IPS DF 6.9 (cell line): ENCODE results near the gene ENTHD1.

Experiments
- DNase-seq: peaks from one replicate; pipeline ENCODE4 v3.0.0-alpha.2; 2013; ENCODE audit warnings: low read depth, low spot score
- H3K27ac ChIP-seq: one replicate; pipeline ENCODE4 v1.5.1; 2013; ENCODE audit warnings: low read length, control low read depth
- H3K27me3 ChIP-seq: 2 replicates; pipeline ENCODE4 v1.6.1; 2013; ENCODE audit warnings: mild to moderate bottlenecking, low read length; ENCODE audit not compliant: control insufficient read depth, insufficient read depth
- H3K36me3 ChIP-seq: 2 replicates; pipeline ENCODE4 v1.6.1; 2013; ENCODE audit warnings: low read length; ENCODE audit not compliant: control insufficient read depth, insufficient read depth
- H3K4me1 ChIP-seq: 2 replicates; pipeline ENCODE4 v1.6.1; 2013; ENCODE audit warnings: low read length; ENCODE audit not compliant: control insufficient read depth, insufficient read depth
- H3K4me3 ChIP-seq: 2 replicates; pipeline ENCODE4 v1.5.1; 2013; ENCODE audit warnings: mild to moderate bottlenecking, low read length
- H3K9me3 ChIP-seq: 2 replicates; pipeline ENCODE4 v1.6.1; 2013; ENCODE audit warnings: low read length, inconsistent platforms; ENCODE audit not compliant: control insufficient read depth, insufficient read depth
- WGBS: extraction: QIAGEN DNeasy Blood & Tissue Kit; methylation state at CpG from one replicate; pipeline ENCODE4 v1.1.7; 2013; ENCODE audit warnings: mixed read lengths, missing lambda C conversion rate; ENCODE audit not compliant: insufficient read length, insufficient coverage; 5-methylcytosine and 5-hydroxymethylcytosine counted together

ENTHD1 gene

GRCh38 chr22:39706376-39707140 is 187.0 kb downstream of the ENTHD1 start:
- no peaks in the 10 kb centered on the region for H3K27me3 ChIP-seq
- H3K36me3 ChIP-seq, result no peaks in the 10 kb centered on the region
- no CpG with 5 or more reads among the region's 27 CpGs for WGBS
- H3K27ac ChIP-seq, result no peak overlapping the region
- no peak for DNase-seq
- no peaks in the 10 kb centered on the region for H3K9me3 ChIP-seq
- H3K4me3 ChIP-seq, result no peak overlapping the region
- H3K4me1 ChIP-seq, result peaks cover 2% of the 10 kb centered on the region; the same call in 1 of the 2 replicates

- H3K4me3 ChIP-seq, result no peak overlapping the region; the same call in 1 of the 2 replicates
- no peaks in the 10 kb centered on the region for H3K27me3 ChIP-seq
- H3K27ac ChIP-seq, result no peak overlapping the region
- H3K9me3 ChIP-seq, result no peaks in the 10 kb centered on the region
- H3K36me3 ChIP-seq, result no peaks in the 10 kb centered on the region
- DNase-seq, result no peak
- peaks cover 2% of the 10 kb centered on the region; the same call in 1 of the 2 replicates for H3K4me1 ChIP-seq
- no CpG with 5 or more reads among the region's 12 CpGs for WGBS
These were observed 188.2 kb downstream of the ENTHD1 start for GRCh38 chr22:39705386-39705785.

- peaks cover 2% of the 10 kb centered on the region; the same call in 1 of the 2 replicates for H3K4me1 ChIP-seq
These were observed 189.5 kb downstream of the ENTHD1 start for GRCh38 chr22:39703928-39704639.

GRCh38 chr22:39703091-39703490 is 190.5 kb downstream of the ENTHD1 start:
- Histone ChIP-seq H3K27ac (no peak overlapping the region), H3K9me3 (no peaks in the 10 kb centered on the region), H3K4me1 (peaks cover 2% of the 10 kb centered on the region; the same call in 1 of the 2 replicates), H3K36me3 (no peaks in the 10 kb centered on the region), H3K27me3 (no peaks in the 10 kb centered on the region), H3K4me3 (no peak overlapping the region)
- DNase-seq, result no peak
- no CpG with 5 or more reads among the region's 8 CpGs for WGBS

More at GRCh38 chr22:39703928-39704639, 189.5 kb downstream of the ENTHD1 start:
- no peaks in the 10 kb centered on the region for H3K36me3 ChIP-seq
- WGBS, result no CpG with 5 or more reads among the region's 17 CpGs
- H3K27me3 ChIP-seq, result no peaks in the 10 kb centered on the region
- no peak overlapping the region for H3K4me3 ChIP-seq
- no peak for DNase-seq
- no peaks in the 10 kb centered on the region for H3K9me3 ChIP-seq
- no peak overlapping the region for H3K27ac ChIP-seq

GRCh38 chr22:39700565-39700964 is 193.0 kb downstream of the ENTHD1 start:
- Histone ChIP-seq H3K4me3 (no peak overlapping the region), H3K9me3 (no peaks in the 10 kb centered on the region), H3K4me1 (no peaks in the 10 kb centered on the region), H3K27ac (no peak overlapping the region), H3K36me3 (no peaks in the 10 kb centered on the region), H3K27me3 (no peaks in the 10 kb centered on the region)
- WGBS, result no CpG with 5 or more reads among the region's 7 CpGs
- no peak for DNase-seq

GRCh38 chr22:39699631-39700360 is 193.8 kb downstream of the ENTHD1 start:
- Histone ChIP-seq H3K36me3 (no peaks in the 10 kb centered on the region), H3K4me3 (no peak overlapping the region), H3K4me1 (no peaks in the 10 kb centered on the region), H3K27me3 (no peaks in the 10 kb centered on the region), H3K27ac (no peak overlapping the region), H3K9me3 (no peaks in the 10 kb centered on the region)
- no peak for DNase-seq
- no CpG with 5 or more reads among the region's 19 CpGs for WGBS

- no peaks in the 10 kb centered on the region for H3K9me3 ChIP-seq
- no peaks in the 10 kb centered on the region for H3K27me3 ChIP-seq
- no peak overlapping the region for H3K27ac ChIP-seq
- no CpG with 5 or more reads among the region's 14 CpGs for WGBS
- no peaks in the 10 kb centered on the region for H3K4me1 ChIP-seq
- H3K4me3 ChIP-seq, result no peak overlapping the region
- no peak for DNase-seq
- no peaks in the 10 kb centered on the region for H3K36me3 ChIP-seq
These were observed 195.7 kb downstream of the ENTHD1 start for GRCh38 chr22:39697790-39698430.

- Histone ChIP-seq H3K27ac (no peak overlapping the region), H3K9me3 (no peaks in the 10 kb centered on the region), H3K4me3 (no peak overlapping the region), H3K4me1 (peaks cover 1% of the 10 kb centered on the region; the same call in 1 of the 2 replicates), H3K36me3 (no peaks in the 10 kb centered on the region), H3K27me3 (no peaks in the 10 kb centered on the region)
- no CpG with 5 or more reads among the region's 14 CpGs for WGBS
- DNase-seq, result no peak
These were observed 199.5 kb downstream of the ENTHD1 start for GRCh38 chr22:39693943-39694500.
